Nucleus accumbens (tissue), 56 donors: ENCODE data around the gene RIMS1.

Source experiments
- DNase-seq, 56 donors: peaks; one replicate each; lab custom pipeline; 2025; lab: John Stamatoyannopoulos, UW

RIMS1 gene

DNA sequence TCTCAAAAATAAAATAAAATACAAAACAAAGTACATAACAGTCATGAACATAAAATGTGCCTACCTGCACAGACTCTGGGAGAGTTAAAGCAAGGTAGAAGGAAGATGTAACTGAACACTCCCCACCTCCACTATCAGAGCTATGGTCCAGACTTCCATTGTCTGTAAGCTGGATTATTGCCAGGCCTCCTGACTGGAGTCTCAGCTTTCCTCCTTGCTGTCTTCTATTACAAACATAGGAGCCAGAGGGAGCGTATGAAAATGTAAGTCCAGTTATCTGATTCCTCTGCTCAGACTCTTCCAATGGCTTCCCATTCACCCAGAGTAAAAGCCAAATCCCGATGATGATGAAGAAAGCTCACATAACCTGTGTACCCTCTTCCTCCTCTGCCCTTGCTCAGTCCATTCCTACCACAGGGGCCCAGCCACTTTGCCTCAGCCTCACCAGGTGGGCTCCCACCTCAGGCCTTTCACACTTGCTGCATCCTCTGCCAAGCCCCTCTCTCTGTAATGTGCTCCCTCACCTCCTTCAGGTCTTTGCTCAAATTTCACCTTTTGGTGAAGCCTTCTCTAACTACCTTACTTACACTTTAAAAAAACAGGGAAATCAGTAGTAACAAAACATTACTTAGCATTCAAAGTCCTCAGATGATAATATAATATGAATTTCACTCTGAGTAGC is 194.1 kb downstream of the RIMS1 start:
- no peak for DNase-seq

DNA sequence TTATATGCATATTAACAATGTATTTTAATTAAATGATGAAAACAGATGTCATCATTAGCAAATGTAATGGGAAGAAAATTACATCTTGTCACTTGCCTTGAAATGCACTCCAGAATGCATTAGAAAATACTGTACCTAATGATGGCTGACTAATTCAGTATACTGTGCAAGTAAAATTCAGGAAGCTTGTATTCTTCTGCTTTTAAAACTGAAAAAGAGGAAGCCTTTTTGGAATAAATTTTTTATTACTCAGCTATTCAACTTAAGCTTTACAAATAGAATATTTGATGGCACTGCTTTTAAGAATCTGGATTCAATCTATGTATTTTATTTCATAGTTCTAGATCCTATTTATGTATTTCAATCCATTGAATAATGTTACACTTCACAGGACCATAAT is 195.5 kb downstream of the RIMS1 start:
- DNase-seq: no peak

DNA sequence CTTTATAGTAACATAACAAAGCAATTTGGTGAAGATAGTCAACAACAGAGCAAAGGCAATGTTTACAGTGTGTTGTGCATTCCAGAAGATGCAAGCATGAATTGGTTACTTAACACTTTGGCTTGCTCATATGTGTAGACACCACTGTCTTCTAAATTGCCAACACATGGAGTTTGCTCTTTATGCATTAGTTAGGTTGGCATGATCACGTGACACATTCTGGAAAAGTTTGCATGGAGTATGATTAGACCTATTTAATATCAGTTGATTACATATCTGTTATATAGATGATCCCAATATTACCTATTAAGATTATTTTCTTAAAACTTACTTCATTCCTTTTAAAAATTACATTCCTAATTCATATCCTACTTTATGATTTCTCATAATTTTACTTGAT is 197.6 kb downstream of the RIMS1 start:
- DNase-seq: no peak

DNA sequence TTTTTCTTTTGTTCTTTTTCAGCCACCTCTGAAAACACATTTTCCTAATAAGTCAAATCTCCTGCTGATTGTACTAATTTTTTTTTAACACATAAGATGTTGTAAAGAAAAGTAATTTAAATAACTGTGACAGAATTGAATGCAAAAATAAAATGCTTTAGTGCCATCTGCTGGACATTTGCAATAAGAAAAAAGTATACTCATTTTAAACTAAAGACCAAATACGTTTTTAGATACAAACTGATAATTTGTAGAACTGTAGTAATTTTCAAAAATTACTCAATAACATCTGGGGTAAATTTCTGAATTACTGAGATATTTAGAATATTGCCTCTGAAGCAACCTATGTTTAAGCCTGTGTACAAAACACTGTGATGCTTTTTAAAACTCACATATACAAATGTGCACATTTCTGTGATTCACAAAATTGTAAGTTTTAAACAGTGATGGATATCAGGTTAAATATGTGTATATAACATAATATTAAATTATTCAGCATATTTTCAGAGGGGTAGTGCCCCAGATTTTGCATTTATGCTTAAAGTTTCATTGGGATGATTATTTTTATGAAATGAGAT is 198.7 kb downstream of the RIMS1 start:
- DNase-seq: no peak

DNA sequence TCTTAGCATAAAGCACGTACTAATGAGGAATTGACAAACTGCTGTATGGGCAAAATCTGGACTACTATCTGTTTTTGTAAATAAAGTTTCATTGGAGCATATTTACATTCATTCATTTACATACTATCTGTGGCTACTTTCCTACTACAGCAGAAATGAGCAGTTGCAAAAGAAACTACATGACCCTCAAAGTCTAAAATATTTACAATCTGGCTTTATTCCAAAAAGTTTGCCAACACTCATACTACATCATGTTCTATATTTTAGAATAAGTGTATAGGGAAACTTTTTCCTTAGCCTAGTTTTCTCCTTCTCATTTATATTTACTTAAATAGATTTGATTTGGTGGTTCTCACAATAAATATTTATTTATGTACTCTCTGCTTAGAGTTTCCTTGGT is 208.2 kb downstream of the RIMS1 start:
- no peak for DNase-seq

DNA sequence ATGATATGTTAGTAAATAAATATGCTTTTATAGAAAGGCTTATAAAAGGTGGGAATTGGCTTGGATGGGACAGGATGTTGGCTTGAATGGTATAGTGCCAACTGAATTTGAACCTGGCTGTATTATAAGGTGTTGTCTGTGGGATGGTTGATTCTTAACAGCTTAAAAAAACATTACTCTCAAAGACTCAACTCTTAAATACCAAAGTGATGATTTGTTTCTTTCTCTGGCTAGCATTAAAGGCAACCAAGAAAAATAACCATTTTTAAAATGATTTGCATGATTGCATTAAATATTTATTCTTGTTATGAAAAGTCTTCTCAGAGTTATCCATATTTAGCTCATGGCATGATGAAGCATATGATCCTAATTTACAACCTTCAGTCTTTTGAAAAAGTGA is 216.2 kb downstream of the RIMS1 start:
- no peak for DNase-seq

GRCh38 chr6:72111611-72112010 is 225.3 kb downstream of the RIMS1 start:
- DNase-seq: no peak

DNA sequence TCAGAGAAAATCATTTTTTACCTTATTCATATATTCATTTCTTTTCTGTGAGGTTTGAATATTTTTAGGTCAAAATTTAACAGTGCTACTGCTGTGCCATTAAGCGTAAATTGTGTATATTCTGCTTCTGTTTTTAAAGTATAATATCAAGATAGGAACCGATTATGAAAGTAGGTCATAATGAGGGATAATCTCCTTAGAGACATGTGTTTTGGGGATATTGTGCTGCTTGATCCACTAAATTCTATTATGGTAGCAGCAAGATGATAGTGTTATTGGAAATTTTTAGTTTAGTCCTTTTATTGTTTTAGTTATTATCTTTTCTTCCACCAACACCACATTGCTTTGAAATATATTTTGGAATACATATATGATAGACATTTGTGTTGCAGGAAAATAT is 244.0 kb downstream of the RIMS1 start:
- no peak for DNase-seq

DNA sequence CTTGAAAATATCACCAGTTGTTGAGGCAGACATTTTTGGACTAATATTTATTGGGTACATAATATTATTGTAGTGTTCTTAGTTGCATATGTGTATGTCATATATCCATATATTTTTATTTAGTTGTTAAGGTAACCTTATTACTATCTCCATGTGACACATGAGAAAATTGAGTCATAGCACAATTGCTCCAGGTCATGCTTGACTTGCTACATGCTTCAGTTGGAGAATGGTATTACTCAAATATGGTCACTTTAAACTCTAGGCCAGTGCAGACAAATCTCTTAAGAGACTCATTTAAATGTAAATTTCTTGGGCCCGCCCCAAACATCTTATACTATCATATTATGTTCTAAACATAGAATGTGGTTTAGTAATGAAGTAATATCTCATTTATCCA is 246.1 kb downstream of the RIMS1 start:
- no peak for DNase-seq

- no peak for DNase-seq
Observed at GRCh38 chr6:72132851-72133250, 246.5 kb downstream of the RIMS1 start.

DNA sequence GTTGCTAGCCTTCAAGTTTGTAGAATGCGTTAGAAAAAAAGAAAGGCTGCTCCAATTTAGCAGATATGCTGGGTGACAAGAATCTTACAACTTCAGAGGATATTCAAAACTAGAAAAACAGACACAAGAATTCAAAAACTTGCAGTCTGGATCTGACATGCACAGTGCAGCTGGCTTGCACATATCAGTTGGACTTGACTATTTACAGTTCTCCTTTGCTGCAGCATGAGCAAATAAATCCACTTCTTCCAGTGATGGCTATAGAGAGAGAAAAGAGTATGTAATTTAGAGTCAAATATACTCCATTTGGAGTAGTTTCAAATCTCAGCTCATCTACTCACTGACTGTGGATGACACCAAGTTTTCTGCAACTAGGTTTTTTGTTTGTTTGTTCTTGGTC is 247.0 kb downstream of the RIMS1 start:
- no peak for DNase-seq

- no peak for DNase-seq
Observed at GRCh38 chr6:72140795-72141194, 254.4 kb downstream of the RIMS1 start.

DNA sequence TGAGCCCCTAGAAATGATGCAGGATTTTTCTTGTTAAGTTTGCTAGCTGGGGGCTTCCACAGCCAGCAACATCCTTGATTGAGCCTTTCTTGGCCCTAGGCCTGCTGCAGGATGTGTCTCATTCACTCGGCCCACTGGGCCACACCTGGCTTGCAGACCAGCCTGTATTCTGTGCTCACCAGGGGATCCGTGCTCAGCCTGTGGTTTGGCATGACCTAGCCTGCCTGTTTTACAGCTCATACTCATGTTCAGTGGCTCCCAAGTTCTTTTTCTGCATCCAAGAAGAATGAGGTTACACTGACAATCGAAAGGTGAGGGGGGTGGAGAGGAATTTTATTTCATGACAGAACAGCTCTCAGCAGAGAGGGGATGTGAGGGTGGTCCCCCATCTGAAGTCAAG is 263.4 kb downstream of the RIMS1 start:
- no peak for DNase-seq

- no peak for DNase-seq
Observed at GRCh38 chr6:72151742-72152141, 265.4 kb downstream of the RIMS1 start.

DNA sequence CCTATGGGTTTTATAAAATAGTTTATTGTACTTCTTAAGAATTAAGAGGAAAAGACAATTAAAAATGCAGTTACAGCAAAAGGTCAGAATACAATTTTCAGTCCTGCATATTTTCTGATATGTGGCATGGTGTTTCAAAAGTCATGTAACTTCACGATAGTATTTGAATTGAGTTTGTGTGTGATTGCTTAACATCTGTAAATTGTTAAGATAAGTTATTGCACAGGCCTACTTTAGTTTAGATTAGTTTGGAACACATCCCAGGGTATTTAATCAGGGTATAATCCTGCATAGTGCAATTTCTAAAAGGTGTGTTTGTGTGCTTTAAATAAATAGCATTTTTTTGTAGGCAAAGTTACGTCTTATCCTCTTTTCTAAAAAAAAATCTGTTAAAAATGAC is 289.6 kb downstream of the RIMS1 start:
- DNase-seq: no peak

- DNase-seq: peak in 36 of 56 donors; percentile 2 to 61 (median 26)
Observed at GRCh38 chr6:72182337-72183246, 296.2 kb downstream of the RIMS1 start.

DNA sequence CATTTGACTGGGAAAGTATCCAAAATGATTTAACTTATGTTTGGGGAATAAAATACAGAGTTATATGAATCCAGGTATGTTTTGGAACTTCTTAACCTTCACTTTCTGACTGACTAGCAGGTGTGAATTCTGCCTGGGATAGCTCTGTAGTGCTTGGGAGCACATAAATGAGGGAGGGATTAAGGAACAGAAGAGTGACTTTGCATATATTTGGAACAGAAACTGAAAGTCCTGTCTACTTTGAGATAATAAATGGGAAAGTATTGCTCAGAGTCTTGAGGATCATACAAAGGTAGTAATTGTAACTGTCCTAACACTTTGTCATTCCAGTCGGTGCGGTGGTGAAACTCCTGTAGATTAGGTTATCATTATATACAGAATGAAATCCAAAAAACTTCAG is 317.6 kb downstream of the RIMS1 start:
- DNase-seq: no peak

DNA sequence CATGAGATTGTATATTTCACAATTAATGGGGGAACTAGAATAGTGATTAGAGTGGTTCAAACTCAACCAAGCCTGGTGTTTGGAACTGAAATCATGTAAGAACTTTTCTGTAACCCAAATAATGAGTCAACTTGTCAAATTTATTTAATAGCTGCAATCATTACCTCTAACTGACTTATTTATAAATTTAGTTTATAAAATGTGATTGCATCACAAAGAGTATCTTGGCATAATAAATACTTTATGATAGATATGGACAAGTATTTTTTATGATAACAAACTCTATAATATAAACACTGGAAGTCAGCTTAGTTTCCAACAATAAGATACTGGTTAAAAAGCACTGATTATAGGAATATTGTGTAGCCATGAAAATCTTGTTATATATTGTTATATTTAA is 319.1 kb downstream of the RIMS1 start:
- no peak for DNase-seq

- DNase-seq: no peak
Observed at GRCh38 chr6:72206606-72207005, 320.3 kb downstream of the RIMS1 start.

- no peak for DNase-seq
Observed at GRCh38 chr6:72212686-72213085, 326.3 kb downstream of the RIMS1 start.

- DNase-seq: no peak
Observed at GRCh38 chr6:72213654-72214053, 327.3 kb downstream of the RIMS1 start.
